Loucy (cell line): ENCODE data around the gene CRYL1.

Source experiments
- H2AFZ ChIP-seq: fragments of 200-600 bp; sonication (generic); 2 replicates; pipeline ENCODE4 v1.6.0; 2016; ENCODE audit warnings: antibody characterized with exemption, mild to moderate bottlenecking, low read length, moderate library complexity
- H3F3A ChIP-seq: fragments of 200-600 bp; 2 replicates; pipeline ENCODE4 v1.6.0; 2016; ENCODE audit warnings: antibody characterized with exemption, low read depth, mild to moderate bottlenecking
- H3K27me3 ChIP-seq: fragments of 200-600 bp; sonication (generic); 2 replicates; pipeline ENCODE4 v1.6.1; 2014; ENCODE audit warnings: low read length, mild to moderate bottlenecking; ENCODE audit not compliant: insufficient read depth, poor library complexity, severe bottlenecking
- H3K36me3 ChIP-seq: fragments of 200-600 bp; sonication (generic); 2 replicates; pipeline ENCODE4 v1.6.1; 2016; ENCODE audit warnings: low read length; ENCODE audit not compliant: insufficient read depth
- H3K4me1 ChIP-seq: fragments of 200-600 bp; sonication (generic); 2 replicates; pipeline ENCODE4 v1.5.1; 2014; ENCODE audit warnings: low read length, mild to moderate bottlenecking; ENCODE audit not compliant: insufficient read depth, poor library complexity, severe bottlenecking
- H3K4me2 ChIP-seq: fragments of 200-600 bp; sonication (generic); 2 replicates; pipeline ENCODE4 v1.6.0; 2014; ENCODE audit warnings: antibody characterized with exemption, low read length, low read depth, mild to moderate bottlenecking; ENCODE audit not compliant: poor library complexity, severe bottlenecking
- H3K4me3 ChIP-seq: fragments of 200-600 bp; sonication (generic); 2 replicates; pipeline ENCODE4 v1.5.1; 2014; ENCODE audit warnings: low read length, mild to moderate bottlenecking, mixed read lengths; ENCODE audit not compliant: poor library complexity, severe bottlenecking
- H3K79me2 ChIP-seq: fragments of 200-600 bp; sonication (generic); 2 replicates; pipeline ENCODE4 v1.6.1; 2014; ENCODE audit warnings: low read length; ENCODE audit not compliant: insufficient read depth
- H3K9ac ChIP-seq: fragments of 200-600 bp; sonication (generic); 2 replicates; pipeline ENCODE4 v1.6.0; 2014; ENCODE audit warnings: mild to moderate bottlenecking, low read depth, low read length, moderate library complexity; ENCODE audit not compliant: poor library complexity, severe bottlenecking
- H3K9me2 ChIP-seq: fragments of 200-600 bp; sonication (generic); replicated peaks from 2 replicates; pipeline ENCODE4 v1.6.1; 2016; ENCODE audit warnings: low read depth, low read length, mixed read lengths
- H3K9me3 ChIP-seq: fragments of 200-600 bp; sonication (generic); 2 replicates; pipeline ENCODE4 v1.6.1; 2014; ENCODE audit warnings: mild to moderate bottlenecking, antibody characterized with exemption, low read length, low read depth; ENCODE audit not compliant: insufficient read depth
- H4K20me1 ChIP-seq: fragments of 200-600 bp; sonication (generic); 2 replicates; pipeline ENCODE4 v1.6.0; 2014; ENCODE audit warnings: antibody characterized with exemption, low read length, mild to moderate bottlenecking; ENCODE audit not compliant: insufficient read depth, poor library complexity, severe bottlenecking
- CTCF ChIP-seq: fragments of 200-600 bp; sonication (generic); conservative IDR thresholded peaks from 2 replicates; pipeline ENCODE4 v1.5.1; 2014; ENCODE audit warnings: mild to moderate bottlenecking, antibody characterized with exemption, low read length
- EZH2phosphoT487 ChIP-seq: fragments of 200-600 bp; IDR thresholded peaks from 2 replicates; pipeline ENCODE4 v1.6.1; 2018; ENCODE audit warnings: antibody characterized with exemption, mild to moderate bottlenecking, moderate library complexity, borderline replicate concordance

The CRYL1 gene

GRCh38 chr13:20446900-20447299 lies 78.8 kb downstream of the CRYL1 start:
- no peaks in the 10 kb centered on the region for H3K9me2 ChIP-seq

GRCh38 chr13:20446405-20446804 lies 79.3 kb downstream of the CRYL1 start:
- no peaks in the 10 kb centered on the region for H4K20me1 ChIP-seq
- H3K9me3 ChIP-seq = peaks cover 10% of the 10 kb centered on the region; the same call in 1 of the 2 replicates
- H3K4me3 ChIP-seq = no peak overlapping the region
- H3K4me2 ChIP-seq = no peak overlapping the region
- no peaks in the 10 kb centered on the region for H3K27me3 ChIP-seq
- TF ChIP-seq CTCF = no peak
- TF ChIP-seq EZH2phosphoT487 = no peak
- H3K79me2 ChIP-seq = no peaks in the 10 kb centered on the region
- peaks cover 3% of the 10 kb centered on the region for H3K4me1 ChIP-seq
- H2AFZ ChIP-seq = no peak overlapping the region
- H3K36me3 ChIP-seq = no peaks in the 10 kb centered on the region
- H3K9me2 ChIP-seq = no peaks in the 10 kb centered on the region
- H3F3A ChIP-seq = no peaks in the 10 kb centered on the region
- no peak overlapping the region for H3K9ac ChIP-seq

More at GRCh38 chr13:20446900-20447299, 78.8 kb downstream of the CRYL1 start:
- Histone ChIP-seq H3K9me3 (peaks cover 10% of the 10 kb centered on the region; the same call in 1 of the 2 replicates), H3K9ac (no peak overlapping the region), H4K20me1 (no peaks in the 10 kb centered on the region), H3K4me1 (peaks cover 7% of the 10 kb centered on the region), H3K4me2 (no peak overlapping the region), H3K36me3 (no peaks in the 10 kb centered on the region), H3K27me3 (no peaks in the 10 kb centered on the region), H3K4me3 (no peak overlapping the region), H3K79me2 (no peaks in the 10 kb centered on the region), H2AFZ (no peak overlapping the region), H3F3A (no peaks in the 10 kb centered on the region)
- TF ChIP-seq CTCF = no peak
- TF ChIP-seq EZH2phosphoT487 = no peak

GRCh38 chr13:20442798-20443381 lies 82.8 kb downstream of the CRYL1 start:
- Histone ChIP-seq H3K27me3 (no peaks in the 10 kb centered on the region), H3K79me2 (no peaks in the 10 kb centered on the region), H3K9me2 (no peaks in the 10 kb centered on the region), H3K4me2 (no peak overlapping the region), H3F3A (no peaks in the 10 kb centered on the region), H3K4me3 (no peak overlapping the region), H3K4me1 (no peaks in the 10 kb centered on the region), H3K36me3 (no peaks in the 10 kb centered on the region), H3K9ac (no peak overlapping the region), H2AFZ (no peak overlapping the region), H3K9me3 (0 out of 2 replicates have a peak, but pooled peaks cover 6% of the 10 kb centered on the region), H4K20me1 (no peaks in the 10 kb centered on the region)
- TF ChIP-seq CTCF (no peak), EZH2phosphoT487 (no peak)
